Kidney epithelial cell (primary cell): ENCODE data around the gene IMPA2. TPM values are rescaled to one million over a fixed set of nuclear protein-coding genes. Genes with fewer than 3 reads are reported as not detected.
A peak's percentile ranks its signal among the peaks of the same experiment; 100 is the strongest.

ENCODE experiments used
- DNase-seq: peaks from one replicate; pipeline ENCODE4 v3.0.0-alpha.2; 2010; ENCODE audit warnings: low read depth
- H3K27me3 ChIP-seq: 2 replicates; pipeline ENCODE4 v1.6.0; 2011; ENCODE audit warnings: low read length; ENCODE audit not compliant: control insufficient read depth, insufficient read depth
- H3K36me3 ChIP-seq: 2 replicates; pipeline ENCODE4 v1.5.1; 2011; ENCODE audit warnings: low read length; ENCODE audit not compliant: control insufficient read depth, insufficient read depth
- H3K4me3 ChIP-seq: 2 replicates; pipeline ENCODE4 v1.5.1; 2011; ENCODE audit warnings: low read depth, mild to moderate bottlenecking, control low read depth, low read length
- CTCF ChIP-seq: IDR thresholded peaks from 2 replicates; pipeline ENCODE4 v1.5.1; 2011; ENCODE audit warnings: mild to moderate bottlenecking, moderate library complexity, low read length, control low read depth, inconsistent platforms; ENCODE audit not compliant: insufficient read depth, poor library complexity, severe bottlenecking
- total RNA-seq: library from RNA; depleted of rRNA; stranded (reverse); fragments of >200 nt; gene quantifications from 2 replicates; pipeline ENCODE4 v1.2.3, GENCODE V29; 2015

The IMPA2 gene
- total RNA-seq, 1 donor from 2014 or later: 24.9 TPM

GRCh38 chr18:12046046-12046750 is 64.9 kb downstream of the IMPA2 start:
- no peak for TF ChIP-seq CTCF
- DNase-seq: no peak
- H3K36me3 ChIP-seq: no peaks in the 10 kb centered on the region
- H3K4me3 ChIP-seq: no peak overlapping the region
- no peaks in the 10 kb centered on the region for H3K27me3 ChIP-seq

GRCh38 chr18:12046751-12047335 is 65.5 kb downstream of the IMPA2 start:
- Histone ChIP-seq H3K4me3 (no peak overlapping the region), H3K27me3 (no peaks in the 10 kb centered on the region), H3K36me3 (no peaks in the 10 kb centered on the region)
- TF ChIP-seq CTCF: peak; percentile 6
- no peak for DNase-seq

GRCh38 chr18:12048010-12048826 is 66.9 kb downstream of the IMPA2 start:
- Histone ChIP-seq H3K27me3 (no peaks in the 10 kb centered on the region), H3K4me3 (no peak overlapping the region), H3K36me3 (no peaks in the 10 kb centered on the region)
- peak; percentile 4 for DNase-seq
- TF ChIP-seq CTCF: no peak

GRCh38 chr18:12048827-12049175 is 67.5 kb downstream of the IMPA2 start:
- TF ChIP-seq CTCF: no peak
- Histone ChIP-seq H3K4me3 (no peak overlapping the region), H3K27me3 (no peaks in the 10 kb centered on the region), H3K36me3 (no peaks in the 10 kb centered on the region)
- peak; percentile 41 for DNase-seq

- no peak for DNase-seq
- H3K27me3 ChIP-seq: no peaks in the 10 kb centered on the region
- no peak for TF ChIP-seq CTCF
- no peak overlapping the region for H3K4me3 ChIP-seq
- no peaks in the 10 kb centered on the region for H3K36me3 ChIP-seq
Measured at GRCh38 chr18:12049978-12050811, 68.9 kb downstream of the IMPA2 start.
